IMR-90 (cell line): Measurements from ENCODE around the gene CIAO2B.

Source experiments
- CEBPB ChIP-seq: IDR thresholded peaks from 2 replicates; pipeline ENCODE4 v1.6.1; 2012; ENCODE audit warnings: low read depth, low read length, improper control_type of control experiment
- CHD1 ChIP-seq: IDR thresholded peaks from 2 replicates; pipeline ENCODE4 v1.6.1; 2012; ENCODE audit warnings: low read depth, low read length, improper control_type of control experiment
- CTCF ChIP-seq: conservative IDR thresholded peaks from 2 replicates; pipeline ENCODE4 v1.5.1; 2012; ENCODE audit warnings: mild to moderate bottlenecking, low read depth, low read length, improper control_type of control experiment
- ELK1 ChIP-seq: fragments of 150-350 bp; IDR thresholded peaks from 2 replicates; pipeline ENCODE4 v1.6.1; 2016; ENCODE audit warnings: low read depth, mild to moderate bottlenecking, low read length, moderate library complexity, borderline replicate concordance
- FOS ChIP-seq: fragments of 150-350 bp; IDR thresholded peaks from 2 replicates; pipeline ENCODE4 v1.6.1; 2016; ENCODE audit warnings: low read depth, low read length
- MAZ ChIP-seq: IDR thresholded peaks from 2 replicates; pipeline ENCODE4 v1.6.1; 2012; ENCODE audit warnings: low read depth, mild to moderate bottlenecking, low read length, improper control_type of control experiment, moderate library complexity, borderline replicate concordance
- MXI1 ChIP-seq: IDR thresholded peaks from 2 replicates; pipeline ENCODE4 v1.6.1; 2012; ENCODE audit warnings: low read depth, mild to moderate bottlenecking, low read length, moderate library complexity, borderline replicate concordance
- NFE2L2 ChIP-seq: fragments of 150-350 bp; IDR thresholded peaks from 2 replicates; pipeline ENCODE4 v1.6.1; 2016; ENCODE audit warnings: low read depth, mild to moderate bottlenecking, low read length
- POLR2A ChIP-seq: IDR thresholded peaks from 2 replicates; pipeline ENCODE4 v1.6.1; 2012; ENCODE audit warnings: mild to moderate bottlenecking, low read depth, low read length
- RCOR1 ChIP-seq: IDR thresholded peaks from 2 replicates; pipeline ENCODE4 v1.6.1; 2012; ENCODE audit warnings: mild to moderate bottlenecking, low read length, improper control_type of control experiment; ENCODE audit not compliant: insufficient replicate concordance
- RFX5 ChIP-seq: IDR thresholded peaks from 2 replicates; pipeline ENCODE4 v1.8.0; 2012; ENCODE audit warnings: low read depth, mild to moderate bottlenecking, low read length, moderate library complexity
- SMC3 ChIP-seq: fragments of 150-350 bp; IDR thresholded peaks from 2 replicates; pipeline ENCODE4 v1.6.1; 2016; ENCODE audit warnings: low read depth, mild to moderate bottlenecking, antibody characterized with exemption, low read length, moderate library complexity
- USF2 ChIP-seq: fragments of 150-350 bp; IDR thresholded peaks from 2 replicates; pipeline ENCODE4 v1.6.1; 2017; ENCODE audit warnings: mild to moderate bottlenecking, antibody characterized with exemption, low read length, low read depth

GRCh38 chr16:66970775-66971720, 36.8 kb upstream of the CIAO2B start:
- no peak for TF ChIP-seq RCOR1
- no peak for TF ChIP-seq CEBPB
- no peak for TF ChIP-seq CTCF
- TF ChIP-seq MXI1: no peak
- TF ChIP-seq FOS: peak; percentile 59; the same call in 1 of the 2 replicates
- TF ChIP-seq NFE2L2: no peak
- no peak for TF ChIP-seq SMC3
- TF ChIP-seq USF2: no peak
- no peak for TF ChIP-seq POLR2A
- TF ChIP-seq CHD1: no peak
- TF ChIP-seq MAZ: no peak
- TF ChIP-seq ELK1: no peak
- no peak for TF ChIP-seq RFX5
